H9 (cell line): Measurements from ENCODE around the gene TIGD1. TPM values are rescaled to one million over a fixed set of nuclear protein-coding genes. Genes with fewer than 3 reads are reported as not detected.

Experiments used
- DNase-seq: peaks from one replicate; pipeline ENCODE4 v3.0.0-alpha.2; 2017
- H2AFZ ChIP-seq: one replicate; pipeline ENCODE4 v1.6.1; 2013; ENCODE audit warnings: mild to moderate bottlenecking, low read length, control low read depth, moderate library complexity
- H2AK5ac ChIP-seq: 2 replicates; pipeline ENCODE4 v1.6.1; 2013; ENCODE audit warnings: low read length, control low read depth, mixed read lengths; ENCODE audit not compliant: insufficient read length
- H2BK120ac ChIP-seq: one replicate; pipeline ENCODE4 v1.6.1; 2013; ENCODE audit warnings: low read depth, mild to moderate bottlenecking, low read length, control low read depth, inconsistent platforms; ENCODE audit not compliant: poor library complexity, severe bottlenecking
- H2BK12ac ChIP-seq: 2 replicates; pipeline ENCODE4 v1.6.1; 2013; ENCODE audit warnings: low read length, control low read depth, mixed read lengths, low read depth; ENCODE audit not compliant: insufficient read length
- H2BK15ac ChIP-seq: 2 replicates; pipeline ENCODE4 v1.6.1; 2013; ENCODE audit warnings: low read depth, low read length, control low read depth
- H2BK20ac ChIP-seq: one replicate; pipeline ENCODE4 v1.6.1; 2013; ENCODE audit warnings: low read depth, mild to moderate bottlenecking, low read length, control low read depth, inconsistent platforms; ENCODE audit not compliant: poor library complexity, severe bottlenecking
- H2BK5ac ChIP-seq: 2 replicates; pipeline ENCODE4 v1.6.1; 2013; ENCODE audit warnings: low read length, control low read depth, mixed read lengths; ENCODE audit not compliant: insufficient read length
- H3K14ac ChIP-seq: 2 replicates; pipeline ENCODE4 v1.6.1; 2013; ENCODE audit warnings: low read length, control low read depth; ENCODE audit not compliant: insufficient read depth
- H3K18ac ChIP-seq: 2 replicates; pipeline ENCODE4 v1.6.1; 2013; ENCODE audit warnings: low read depth, mild to moderate bottlenecking, mixed read lengths, low read length, control low read depth; ENCODE audit not compliant: insufficient read length
- H3K23ac ChIP-seq: 2 replicates; pipeline ENCODE4 v1.6.1; 2013; ENCODE audit warnings: low read length, control low read depth, mixed read lengths, low read depth; ENCODE audit not compliant: insufficient read length
- H3K23me2 ChIP-seq: 2 replicates; pipeline ENCODE4 v1.6.1; 2013; ENCODE audit warnings: low read depth, mild to moderate bottlenecking, mixed read lengths, low read length, control low read depth; ENCODE audit not compliant: insufficient read length, poor library complexity, severe bottlenecking
- H3K27ac ChIP-seq: 2 replicates; pipeline ENCODE4 v1.5.1; 2013; ENCODE audit warnings: low read length, control low read depth, mixed read lengths, low read depth; ENCODE audit not compliant: insufficient read length
- H3K27me3 ChIP-seq: 2 replicates; pipeline ENCODE4 v1.6.1; 2013; ENCODE audit warnings: low read length, control low read depth, inconsistent platforms; ENCODE audit not compliant: insufficient read depth
- H3K4ac ChIP-seq: 2 replicates; pipeline ENCODE4 v1.6.1; 2013; ENCODE audit warnings: low read depth, mild to moderate bottlenecking, control low read depth, inconsistent platforms, low read length, moderate library complexity
- H3K4me1 ChIP-seq: 2 replicates; pipeline ENCODE4 v1.6.1; 2013; ENCODE audit warnings: low read length, control low read depth, inconsistent platforms; ENCODE audit not compliant: insufficient read depth
- H3K4me2 ChIP-seq: 2 replicates; pipeline ENCODE4 v1.6.1; 2013; ENCODE audit warnings: low read length, control low read depth, mixed read lengths; ENCODE audit not compliant: insufficient read length, insufficient read depth
- H3K56ac ChIP-seq: 2 replicates; pipeline ENCODE4 v1.6.1; 2013; ENCODE audit warnings: low read depth, mild to moderate bottlenecking, mixed read lengths, low read length, control low read depth; ENCODE audit not compliant: insufficient read length
- H3K79me1 ChIP-seq: 2 replicates; pipeline ENCODE4 v1.6.1; 2013; ENCODE audit warnings: low read depth, mild to moderate bottlenecking, moderate library complexity, low read length, control low read depth, inconsistent platforms; ENCODE audit not compliant: insufficient read depth, poor library complexity, severe bottlenecking
- H3K79me2 ChIP-seq: 2 replicates; pipeline ENCODE4 v1.6.1; 2013; ENCODE audit warnings: low read length, control low read depth, inconsistent platforms; ENCODE audit not compliant: insufficient read depth
- H3K9ac ChIP-seq: 2 replicates; pipeline ENCODE4 v1.6.1; 2013; ENCODE audit warnings: low read length, control low read depth, mixed read lengths; ENCODE audit not compliant: insufficient read length; ENCODE audit errors: extremely low read depth
- H3K9me3 ChIP-seq: one replicate; pipeline ENCODE4 v1.6.1; 2013; ENCODE audit warnings: low read depth, low read length, inconsistent platforms; ENCODE audit not compliant: control insufficient read depth
- H3T11ph ChIP-seq: one replicate; pipeline ENCODE4 v1.6.1; 2013; ENCODE audit warnings: mild to moderate bottlenecking, low read length, control low read depth, inconsistent platforms
- H4K20me1 ChIP-seq: one replicate; pipeline ENCODE4 v1.6.1; 2013; ENCODE audit not compliant: control insufficient read depth, insufficient read length, insufficient read depth
- H4K5ac ChIP-seq: 2 replicates; pipeline ENCODE4 v1.6.1; 2013; ENCODE audit warnings: low read depth, mild to moderate bottlenecking, mixed read lengths, low read length, control low read depth; ENCODE audit not compliant: insufficient read length
- H4K8ac ChIP-seq: replicated peaks from 2 replicates; pipeline ENCODE4 v1.6.1; 2013; ENCODE audit warnings: low read length, control low read depth, mixed read lengths, low read depth; ENCODE audit not compliant: insufficient read length
- H4K91ac ChIP-seq: 2 replicates; pipeline ENCODE4 v1.6.1; 2013; ENCODE audit warnings: low read depth, mild to moderate bottlenecking, moderate library complexity, mixed read lengths, low read length, control low read depth; ENCODE audit not compliant: insufficient read length
- H3K27ac Mint-ChIP-seq, 3 experiments: 2 replicates in 2 of 3; 3 replicates in 1 of 3; pipeline ENCODE4 v1.8.0; 2020 to 2021; ENCODE audit warnings: mixed read lengths in 3 of 3, mild to moderate bottlenecking in 1 of 3, moderate library complexity in 1 of 3
- H3K27me3 Mint-ChIP-seq: 2 replicates; pipeline ENCODE4 v1.8.0; 2021; ENCODE audit warnings: low read depth, mild to moderate bottlenecking, moderate library complexity, mixed read lengths
- H3K36me3 Mint-ChIP-seq, 3 experiments: 2 replicates in 2 of 3; 3 replicates in 1 of 3; pipeline ENCODE4 v1.8.0; 2020 to 2021; ENCODE audit warnings: low read depth in 3 of 3, mixed read lengths in 3 of 3; ENCODE audit not compliant: insufficient read depth in 1 of 3
- H3K4me1 Mint-ChIP-seq, 2 experiments: 2 replicates each; pipeline ENCODE4 v1.8.0; 2020; ENCODE audit warnings: mixed read lengths in 2 of 2
- H3K4me3 Mint-ChIP-seq, 2 experiments: 2 replicates in 1 of 2; 3 replicates in 1 of 2; pipeline ENCODE4 v1.8.0; 2020 to 2021; ENCODE audit warnings: mild to moderate bottlenecking in 2 of 2, mixed read lengths in 2 of 2, moderate library complexity in 1 of 2
- H3K9me3 Mint-ChIP-seq, 2 experiments: 2 replicates in 1 of 2; 3 replicates in 1 of 2; pipeline ENCODE4 v1.8.0; 2020; ENCODE audit warnings: mild to moderate bottlenecking in 2 of 2, mixed read lengths in 2 of 2, moderate library complexity in 1 of 2
- CTCF ChIP-seq: fragments of 200-600 bp; sonication (generic); conservative IDR thresholded peaks from 3 replicates; pipeline ENCODE4 v1.8.0; 2021; ENCODE audit warnings: antibody characterized with exemption, mild to moderate bottlenecking
- WGBS: extraction: QIAGEN DNeasy Blood & Tissue Kit; methylation state at CpG from one replicate; pipeline ENCODE4 v1.1.7; 2013; ENCODE audit warnings: missing lambda C conversion rate, low lambda C conversion rate, mixed read lengths; ENCODE audit not compliant: insufficient read length; ENCODE audit errors: extremely low coverage; 5-methylcytosine and 5-hydroxymethylcytosine counted together
- total RNA-seq: library from RNA; stranded (reverse); gene quantifications from 2 replicates; pipeline ENCODE4 v1.2.1, GENCODE V29; 2021

TIGD1 gene
- total RNA-seq, 1 experiment from 2014 or later = 6.3 TPM

GRCh38 chr2:232511336-232511890 is 38.9 kb downstream of the TIGD1 start:
- no peaks in the 10 kb centered on the region for H3K36me3 Mint-ChIP-seq
- Histone ChIP-seq H2BK120ac (no peak overlapping the region), H3K56ac (no peak overlapping the region), H3K79me1 (no peaks in the 10 kb centered on the region), H3K27ac (no peak overlapping the region), H3K14ac (no peak overlapping the region; the same call in 1 of the 2 replicates), H2BK5ac (no peak overlapping the region), H3K4me1 (no peaks in the 10 kb centered on the region), H3K79me2 (no peaks in the 10 kb centered on the region), H4K20me1 (no peaks in the 10 kb centered on the region), H2AFZ (no peak overlapping the region), H4K8ac (no peak overlapping the region), H3K9me3 (no peaks in the 10 kb centered on the region), H2AK5ac (no peak overlapping the region), H3K4ac (no peak overlapping the region), H3K23me2 (no peaks in the 10 kb centered on the region), H2BK12ac (no peak overlapping the region), H3K9ac (no peak overlapping the region), H3K23ac (no peak overlapping the region), H2BK20ac (no peak overlapping the region), H3K18ac (no peak overlapping the region), H3K4me2 (no peak overlapping the region), H3K27me3 (no peaks in the 10 kb centered on the region), H4K5ac (no peak overlapping the region), H4K91ac (no peak overlapping the region), H3T11ph (no peak overlapping the region), H2BK15ac (no peak overlapping the region)
- WGBS = no CpG with 5 or more reads among the region's 11 CpGs
- peaks cover 13 to 40% of the 10 kb centered on the region in 2 experiments for H3K4me1 Mint-ChIP-seq
- peaks cover 0 to 2% of the 10 kb centered on the region in 2 experiments; a peak in 2 of 5 replicates for H3K9me3 Mint-ChIP-seq
- TF ChIP-seq CTCF = no peak
- no peak for DNase-seq
- peaks cover 23% of the 10 kb centered on the region for H3K27me3 Mint-ChIP-seq
- H3K4me3 Mint-ChIP-seq = no peak overlapping the region
- H3K27ac Mint-ChIP-seq = no peak overlapping the region
